Caco-2 (cell line): ENCODE data around the gene NXF1. TPM values are rescaled to one million over a fixed set of nuclear protein-coding genes. Genes with fewer than 3 reads are reported as not detected.
A peak's percentile ranks its signal among the peaks of the same experiment; 100 is the strongest.
"Not testable (repeated sequence)": the region's sequence is repeated elsewhere in the genome, so short reads cannot be mapped to it uniquely, and the experiment has no call there.

Experiments used
- BruUV-seq: library from RNA; stranded (reverse); fragments of 400-500 nt; replicated peaks from 2 replicates; lab custom pipeline; 2021; lab: Mats Ljungman, UMichigan
- CTCF ChIA-PET: fragments of 300-600 bp; sonication (Branson Sonifier 250); formaldehyde crosslinking; loops from one replicate; lab custom pipeline; 2022; ENCODE audit warnings: antibody characterized with exemption; lab: Charles Lee
- POLR2A ChIA-PET: fragments of 300-600 bp; sonication (Branson Sonifier 250); formaldehyde crosslinking; loops from one replicate; lab custom pipeline; 2022; ENCODE audit warnings: antibody characterized with exemption; lab: Charles Lee
- DNase-seq, 2 experiments: peaks; one replicate each; pipeline versions ENCODE4 v3.0.0 to v3.0.0-alpha.2; 2020 to 2022
- H3K27me3 ChIP-seq: replicated peaks from 2 replicates; pipeline ENCODE4 v1.6.0; 2011; ENCODE audit warnings: low read length; ENCODE audit not compliant: control insufficient read depth, insufficient read depth
- H3K36me3 ChIP-seq: 2 replicates; pipeline ENCODE4 v1.5.1; 2011; ENCODE audit warnings: low read length; ENCODE audit not compliant: control insufficient read depth, insufficient read depth
- H3K4me1 ChIP-seq: fragments of 250-450 bp; sonication (Bioruptor Pico); 2 replicates; pipeline ENCODE4 v1.5.1; 2020; ENCODE audit warnings: mild to moderate bottlenecking
- H3K4me3 ChIP-seq: 2 replicates; pipeline ENCODE4 v1.5.1; 2011; ENCODE audit warnings: low read depth, mild to moderate bottlenecking, control low read depth, low read length
- H3K9me3 ChIP-seq: fragments of 250-450 bp; sonication (Bioruptor Pico); 2 replicates; pipeline ENCODE4 v1.5.1; 2020; ENCODE audit warnings: mild to moderate bottlenecking, moderate library complexity
- H3K27ac Mint-ChIP-seq: one replicate; pipeline ENCODE4 v1.8.0; 2022; ENCODE audit warnings: mixed read lengths; ENCODE audit not compliant: unreplicated experiment
- H3K27me3 Mint-ChIP-seq: one replicate; pipeline ENCODE4 v1.8.0; 2022; ENCODE audit warnings: mixed read lengths; ENCODE audit not compliant: insufficient read depth, unreplicated experiment
- H3K36me3 Mint-ChIP-seq: one replicate; pipeline ENCODE4 v1.8.0; 2022; ENCODE audit warnings: mild to moderate bottlenecking, mixed read lengths; ENCODE audit not compliant: insufficient read depth, unreplicated experiment
- H3K4me1 Mint-ChIP-seq: one replicate; pipeline ENCODE4 v1.8.0; 2022; ENCODE audit warnings: low read depth, mixed read lengths; ENCODE audit not compliant: unreplicated experiment
- H3K4me3 Mint-ChIP-seq: one replicate; pipeline ENCODE4 v1.8.0; 2022; ENCODE audit warnings: mild to moderate bottlenecking, moderate library complexity, mixed read lengths; ENCODE audit not compliant: unreplicated experiment
- H3K9me3 Mint-ChIP-seq: one replicate; pipeline ENCODE4 v1.8.0; 2022; ENCODE audit warnings: mixed read lengths; ENCODE audit not compliant: unreplicated experiment
- intact Hi-C: fragments of 100-400 bp; cut with micrococcal nuclease; formaldehyde crosslinking; loops from one replicate; pipeline ENCODE4 v1.10.0; 2022; ENCODE audit not compliant: unreplicated experiment
- total RNA-seq: library from RNA; stranded (reverse); gene quantifications from 2 replicates; pipeline ENCODE4 v1.2.3, GENCODE V29; 2022
- TF ChIP-seq, protein P1 (sequence below), 2 experiments: fragments of 200-600 bp in 1 of 2; IDR thresholded peaks; 1 replicate in 1 of 2; 2 replicates in 1 of 2; pipeline versions ENCODE4 v1.5.1 to v1.8.0; 2011 to 2022; ENCODE audit warnings: antibody characterized with exemption in 1 of 2, control low read depth in 1 of 2, inconsistent platforms in 1 of 2, low read depth in 1 of 2, low read length in 1 of 2, mild to moderate bottlenecking in 1 of 2, moderate library complexity in 1 of 2; ENCODE audit not compliant: insufficient read depth in 1 of 2, severe bottlenecking in 1 of 2, unreplicated experiment in 1 of 2

The NXF1 gene
- total RNA-seq, 1 experiment from 2014 or later, result 77.5 TPM

DNA sequence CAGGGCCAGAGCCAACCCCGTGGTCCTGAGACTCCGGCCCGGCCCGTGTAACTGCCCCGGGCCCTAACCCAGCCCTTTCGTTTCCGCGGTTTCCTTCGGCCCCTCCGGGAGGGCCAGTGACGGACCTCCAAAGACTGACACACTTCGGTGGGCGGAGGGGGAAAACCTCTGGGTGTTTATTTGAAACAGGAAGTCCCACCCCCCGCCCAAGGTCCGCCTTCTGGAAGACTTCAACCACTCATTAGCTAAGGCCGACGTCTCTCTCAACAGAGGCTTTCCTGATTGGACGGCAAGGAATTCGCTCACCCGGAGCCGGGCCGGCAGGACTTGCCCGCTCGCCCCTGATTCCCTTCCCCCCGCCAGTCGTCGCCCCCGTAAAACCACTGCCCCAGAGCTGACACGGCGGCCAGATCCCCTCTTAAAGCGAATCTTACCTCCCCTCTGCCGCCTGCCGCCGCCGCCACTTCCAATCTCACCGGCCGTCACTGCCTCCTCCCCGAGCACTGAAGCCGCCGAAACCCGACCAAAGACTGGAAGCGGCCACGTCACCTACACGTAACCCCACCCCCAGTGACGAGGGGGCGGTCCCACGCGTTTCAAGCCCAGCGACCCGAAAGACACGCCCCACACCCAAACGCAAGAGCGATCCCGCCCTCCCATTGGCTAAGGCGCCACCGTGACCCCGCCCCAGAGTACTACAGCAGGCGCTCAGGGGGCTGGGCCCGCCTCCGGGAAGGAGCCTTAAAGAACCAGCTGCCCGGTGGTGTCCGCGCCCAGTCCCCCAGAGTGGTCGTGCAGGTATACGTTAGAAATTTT, 26.5 kb upstream of the NXF1 start, which contains the start of gene STX5:
Gene STX5 (minus strand): TSS at position 532 of the 816 bp plus-strand sequence. CDS start 808 bp downstream, outside the sequence.
- H3K27me3 ChIP-seq, result no peaks in the 10 kb centered on the region
- no peaks in the 10 kb centered on the region for H3K4me1 ChIP-seq
- DNase-seq, result peak; percentile 99
- peak within 1 kb of the TSS; percentile 100 for H3K27ac Mint-ChIP-seq
- no peaks in the 10 kb centered on the region for H3K27me3 Mint-ChIP-seq
- no peaks in the 10 kb centered on the region for H3K9me3 ChIP-seq
- TF ChIP-seq, protein P1, sequence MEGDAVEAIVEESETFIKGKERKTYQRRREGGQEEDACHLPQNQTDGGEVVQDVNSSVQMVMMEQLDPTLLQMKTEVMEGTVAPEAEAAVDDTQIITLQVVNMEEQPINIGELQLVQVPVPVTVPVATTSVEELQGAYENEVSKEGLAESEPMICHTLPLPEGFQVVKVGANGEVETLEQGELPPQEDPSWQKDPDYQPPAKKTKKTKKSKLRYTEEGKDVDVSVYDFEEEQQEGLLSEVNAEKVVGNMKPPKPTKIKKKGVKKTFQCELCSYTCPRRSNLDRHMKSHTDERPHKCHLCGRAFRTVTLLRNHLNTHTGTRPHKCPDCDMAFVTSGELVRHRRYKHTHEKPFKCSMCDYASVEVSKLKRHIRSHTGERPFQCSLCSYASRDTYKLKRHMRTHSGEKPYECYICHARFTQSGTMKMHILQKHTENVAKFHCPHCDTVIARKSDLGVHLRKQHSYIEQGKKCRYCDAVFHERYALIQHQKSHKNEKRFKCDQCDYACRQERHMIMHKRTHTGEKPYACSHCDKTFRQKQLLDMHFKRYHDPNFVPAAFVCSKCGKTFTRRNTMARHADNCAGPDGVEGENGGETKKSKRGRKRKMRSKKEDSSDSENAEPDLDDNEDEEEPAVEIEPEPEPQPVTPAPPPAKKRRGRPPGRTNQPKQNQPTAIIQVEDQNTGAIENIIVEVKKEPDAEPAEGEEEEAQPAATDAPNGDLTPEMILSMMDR (IDR thresholded peaks at IDR 0.05; ENCODE audit: insufficient read depth in 1 of 2, low read depth in 1 of 2, low read length in 1 of 2, severe bottlenecking in 1 of 2, unreplicated experiment in 1 of 2), result no peak
- H3K36me3 Mint-ChIP-seq, result peaks cover 85% of the 10 kb centered on the region
- BruUV-seq, result TSS peak; percentile 46
- no peaks in the 10 kb centered on the region for H3K9me3 Mint-ChIP-seq
- H3K4me3 ChIP-seq, result peak within 1 kb of the TSS; percentile 66
- peak within 1 kb of the TSS; percentile 90 for H3K4me3 Mint-ChIP-seq
- peaks cover 5% of the 10 kb centered on the region for H3K4me1 Mint-ChIP-seq
- POLR2A ChIA-PET, result interaction anchor here (0.5 to 1.7 kb wide), 26 partner anchors 9 to 1472 kb away, joined by 3 to 68 read pairs (median 5); partner anchors contain the start of genes CSKMT, HNRNPUL2, SLC3A2 and TMEM179B
- intact Hi-C loops, result loop anchor here (1.0 to 2.0 kb wide), 3 partner anchors 10 to 45 kb away; partner anchors contain the start of genes NXF1 and TMEM179B
- CTCF ChIA-PET, result interaction anchor here (0.6 to 1.7 kb wide), 5 partner anchors 10 to 538 kb away, joined by 3 to 20 read pairs (median 4); partner anchors contain the start of genes SLC22A9 and TMEM179B
- H3K36me3 ChIP-seq, result peaks cover 10% of the 10 kb centered on the region; the same call in 1 of the 2 replicates

DNA sequence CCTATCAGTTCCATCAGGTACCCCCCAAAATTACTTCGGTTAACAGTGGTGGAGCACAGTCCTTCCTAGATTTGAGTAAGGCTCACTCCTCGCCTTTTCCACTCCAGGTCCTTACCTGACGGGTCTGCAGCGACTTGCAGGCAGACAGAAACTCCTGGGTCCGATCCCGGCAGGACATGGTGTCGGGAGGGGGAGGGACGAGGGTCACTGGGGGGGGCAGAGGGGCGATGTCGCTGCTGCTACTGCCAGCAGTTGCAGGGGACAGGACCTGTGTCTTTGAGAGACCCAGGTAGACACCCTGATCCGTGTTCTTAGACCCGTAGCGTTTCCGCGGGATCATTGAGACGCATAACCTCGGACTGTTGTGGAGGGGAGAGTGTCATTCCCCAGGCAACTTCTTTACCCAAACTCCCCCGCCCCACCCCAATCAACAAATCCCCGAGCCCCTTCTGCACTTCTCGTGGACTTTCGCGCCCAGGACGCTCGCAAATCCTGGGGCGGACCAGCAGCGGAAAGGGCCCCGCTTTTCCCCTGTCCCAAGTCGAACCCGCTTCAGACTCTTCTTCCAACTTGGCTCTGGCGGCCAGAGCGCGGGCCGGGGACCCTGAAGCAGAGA, 25.8 kb upstream of the NXF1 start:
- Histone ChIP-seq H3K36me3 (peaks cover 10% of the 10 kb centered on the region; the same call in 1 of the 2 replicates), H3K4me3 (peak overlapping the region; percentile 66), H3K4me1 (no peaks in the 10 kb centered on the region), H3K27me3 (no peaks in the 10 kb centered on the region), H3K9me3 (no peaks in the 10 kb centered on the region)
- TF ChIP-seq, protein P1 (IDR thresholded peaks at IDR 0.05; ENCODE audit: insufficient read depth in 1 of 2, low read depth in 1 of 2, low read length in 1 of 2, severe bottlenecking in 1 of 2, unreplicated experiment in 1 of 2), result no peak
- H3K9me3 Mint-ChIP-seq, result no peaks in the 10 kb centered on the region
- peaks cover 81% of the 10 kb centered on the region for H3K36me3 Mint-ChIP-seq
- ChIA-PET CTCF (interaction anchor here (1.0 to 1.7 kb wide), 2 partner anchors 10 to 44 kb away, joined by 4 to 20 read pairs; partner anchors contain the start of gene TMEM179B), POLR2A (interaction anchor here (0.6 to 1.7 kb wide), 16 partner anchors 10 to 240 kb away, joined by 3 to 68 read pairs (median 6); partner anchors contain the start of genes HNRNPUL2, SLC3A2, TMEM179B and TMEM223)
- H3K27me3 Mint-ChIP-seq, result no peaks in the 10 kb centered on the region
- H3K27ac Mint-ChIP-seq, result peak overlapping the region; percentile 100
- intact Hi-C loops, result no loop called here
- peak in 1 of 2 experiments; percentile 27 for DNase-seq
- H3K4me1 Mint-ChIP-seq, result peaks cover 5% of the 10 kb centered on the region
- H3K4me3 Mint-ChIP-seq, result peak overlapping the region; percentile 90
- BruUV-seq, result no TSS peak

DNA sequence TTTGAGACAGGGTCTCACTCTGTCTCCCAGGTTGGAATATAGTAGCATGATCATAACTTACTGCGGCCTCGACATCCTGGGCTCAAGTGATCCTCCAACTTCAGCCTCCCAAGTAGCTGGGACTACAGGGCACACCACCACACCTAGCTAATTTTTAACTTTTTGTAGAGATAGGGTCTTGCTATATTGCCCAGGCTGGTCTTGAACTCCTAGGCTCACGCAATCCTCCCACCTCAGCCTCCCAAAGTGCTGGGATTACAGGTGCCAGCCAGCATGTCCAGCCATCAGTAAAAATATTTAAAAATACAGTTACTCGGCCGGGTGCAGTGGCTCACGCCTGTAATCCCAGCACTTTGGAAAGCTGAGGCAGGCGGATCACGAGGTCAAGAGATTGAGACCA, 22.9 kb upstream of the NXF1 start:
- H3K9me3 ChIP-seq, intact Hi-C loops, DNase-seq, H3K36me3 ChIP-seq, H3K27ac Mint-ChIP-seq, POLR2A ChIA-PET, H3K4me3 ChIP-seq, H3K27me3 Mint-ChIP-seq, H3K4me3 Mint-ChIP-seq, H3K27me3 ChIP-seq, H3K4me1 Mint-ChIP-seq, H3K4me1 ChIP-seq, H3K9me3 Mint-ChIP-seq, BruUV-seq: not testable (repeated sequence)
- CTCF ChIA-PET, result interaction anchor here (1.6 kb wide), 1 partner anchor 41 kb away, joined by 5 read pairs; the partner anchor contains the start of gene TMEM179B
- peaks cover 85% of the 10 kb centered on the region for H3K36me3 Mint-ChIP-seq
